BJ (cell line): ENCODE data around the gene COL12A1. TPM values are rescaled to one million over a fixed set of nuclear protein-coding genes. Genes with fewer than 3 reads are reported as not detected.
A peak's percentile ranks its signal among the peaks of the same experiment; 100 is the strongest.

Source experiments
- CTCF ChIA-PET: fragments of 350-600 bp; formaldehyde crosslinking; extraction: SDS; loops from one replicate; lab custom pipeline; 2021; ENCODE audit warnings: antibody characterized with exemption, inconsistent platforms; lab: Yijun Ruan, JAX
- POLR2A ChIA-PET: fragments of 300-600 bp; sonication (Branson Sonifier 250); formaldehyde crosslinking; extraction: SDS; loops from one replicate; lab custom pipeline; 2021; ENCODE audit warnings: antibody characterized with exemption; lab: Charles Lee
- DNase-seq: peaks from one replicate; pipeline ENCODE4 v3.0.0-alpha.2; 2011; ENCODE audit warnings: low read depth
- H3K27me3 ChIP-seq: 2 replicates; pipeline ENCODE4 v1.6.0; 2011; ENCODE audit warnings: low read length; ENCODE audit not compliant: control insufficient read depth, insufficient read depth
- H3K36me3 ChIP-seq: 2 replicates; pipeline ENCODE4 v1.5.1; 2011; ENCODE audit warnings: low read length; ENCODE audit not compliant: control insufficient read depth, insufficient read depth
- H3K4me3 ChIP-seq: 2 replicates; pipeline ENCODE4 v1.5.1; 2011; ENCODE audit warnings: low read depth, mild to moderate bottlenecking, control low read depth, low read length
- CTCF ChIP-seq: IDR thresholded peaks from 2 replicates; pipeline ENCODE4 v1.5.1; 2011; ENCODE audit warnings: low read depth, mild to moderate bottlenecking, control low read depth, inconsistent platforms, low read length, moderate library complexity; ENCODE audit not compliant: insufficient read depth
- polyA plus RNA-seq: library from polyadenylated mRNA; depleted of rRNA; stranded (reverse); fragments of >200 nt; gene quantifications from 2 replicates; pipeline ENCODE4 v1.2.3, GENCODE V29; 2011

COL12A1 gene
- polyA plus RNA-seq, 1 experiment, result 1,308 TPM

GRCh38 chr6:75085931-75086635, 119.8 kb downstream of the COL12A1 start:
- no peak for DNase-seq
- Histone ChIP-seq H3K27me3 (no peaks in the 10 kb centered on the region), H3K36me3 (peaks cover 27% of the 10 kb centered on the region), H3K4me3 (no peak overlapping the region)
- ChIA-PET CTCF (no interaction called here), POLR2A (no interaction called here)
- no peak for TF ChIP-seq CTCF

GRCh38 chr6:75084872-75085381, 120.9 kb downstream of the COL12A1 start:
- TF ChIP-seq CTCF, result no peak
- ChIA-PET POLR2A (no interaction called here), CTCF (interaction anchor here (1.0 kb wide), 1 partner anchor 10 kb away, joined by 3 read pairs; no protein-coding TSS in a partner anchor)
- DNase-seq, result no peak
- Histone ChIP-seq H3K36me3 (peaks cover 21% of the 10 kb centered on the region), H3K4me3 (no peak overlapping the region), H3K27me3 (no peaks in the 10 kb centered on the region)

GRCh38 chr6:75084018-75084417, 121.8 kb downstream of the COL12A1 start:
- no peak for DNase-seq
- no peak for TF ChIP-seq CTCF
- Histone ChIP-seq H3K27me3 (no peaks in the 10 kb centered on the region), H3K36me3 (peaks cover 19% of the 10 kb centered on the region), H3K4me3 (no peak overlapping the region)
- ChIA-PET CTCF (no interaction called here), POLR2A (no interaction called here)

- ChIA-PET POLR2A (interaction anchor here (0.8 kb wide), 1 partner anchor 13 kb away, joined by 4 read pairs; no protein-coding TSS in a partner anchor), CTCF (interaction anchor here (0.6 to 2.7 kb wide), 4 partner anchors 8 to 53 kb away, joined by 3 to 12 read pairs (median 4); no protein-coding TSS in a partner anchor)
- no peak for TF ChIP-seq CTCF
- peak; percentile 13 for DNase-seq
- Histone ChIP-seq H3K4me3 (no peak overlapping the region), H3K27me3 (no peaks in the 10 kb centered on the region), H3K36me3 (peaks cover 11% of the 10 kb centered on the region)
These were observed 123.9 kb downstream of the COL12A1 start for GRCh38 chr6:75081921-75082320.

GRCh38 chr6:75081047-75081446, 124.8 kb downstream of the COL12A1 start:
- Histone ChIP-seq H3K4me3 (no peak overlapping the region), H3K36me3 (peaks cover 9% of the 10 kb centered on the region), H3K27me3 (no peaks in the 10 kb centered on the region)
- ChIA-PET POLR2A (interaction anchor here (0.8 kb wide), 1 partner anchor 14 kb away, joined by 4 read pairs; no protein-coding TSS in a partner anchor), CTCF (interaction anchor here (1.0 to 2.7 kb wide), 4 partner anchors 8 to 127 kb away, joined by 3 to 12 read pairs (median 3); no protein-coding TSS in a partner anchor)
- no peak for TF ChIP-seq CTCF
- DNase-seq, result no peak
